ENCODE results near the gene PUS10. TPM values are rescaled to one million over a fixed set of nuclear protein-coding genes. Genes with fewer than 3 reads are reported as not detected.

Gene PUS10
- total RNA-seq, 2 experiments from 2014 or later = 3.3 to 7.5 TPM

DNA sequence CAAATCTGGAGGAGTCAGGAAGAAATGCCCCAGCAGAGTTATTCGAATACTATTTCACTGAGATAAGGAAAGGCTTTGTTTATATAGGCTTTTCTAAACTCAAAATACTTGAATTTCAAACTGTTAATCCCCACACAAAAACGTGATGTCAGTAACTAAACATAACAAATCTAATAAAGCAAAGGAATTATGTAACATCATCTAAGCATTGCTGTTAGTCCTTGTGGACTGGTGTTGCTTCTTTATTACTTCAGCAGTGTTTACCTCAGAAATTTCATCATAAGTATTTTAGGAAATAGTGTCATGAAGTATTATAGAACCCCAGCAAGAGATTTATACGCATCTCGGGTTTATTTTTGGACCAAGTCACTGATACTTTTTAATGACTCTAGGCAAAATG lies 27.9 kb upstream of the PUS10 start:
- Histone ChIP-seq H3K79me2 (ENCODE audit: insufficient read depth, low read depth, low read length) (no peaks in the 10 kb centered on the region), H3K27ac (ENCODE audit: low read depth, low read length, poor library complexity, severe bottlenecking) (no peak overlapping the region), H3K36me3 (ENCODE audit: insufficient read depth, low read length) (peaks cover 55% of the 10 kb centered on the region), H3K4me3 (ENCODE audit: low read depth, low read length, poor library complexity, severe bottlenecking) (no peak overlapping the region), H3K4me2 (ENCODE audit: low read length) (no peak overlapping the region), H3K9me2 (ENCODE audit: insufficient read depth, low read length) (no peaks in the 10 kb centered on the region), H2AFZ (ENCODE audit: low read length) (no peak overlapping the region), H4K20me1 (ENCODE audit: insufficient read depth, low read length) (no peaks in the 10 kb centered on the region), H3K9me3 (ENCODE audit: low read length) (no peaks in the 10 kb centered on the region), H3K4me1 (ENCODE audit: insufficient read depth, low read length, poor library complexity, severe bottlenecking) (no peaks in the 10 kb centered on the region)
- DNase-seq (ENCODE audit: low spot score) = no peak
- intact Hi-C loops (cut with micrococcal nuclease; ENCODE audit: unreplicated experiment) = no loop called here
- TF ChIP-seq, protein P1, sequence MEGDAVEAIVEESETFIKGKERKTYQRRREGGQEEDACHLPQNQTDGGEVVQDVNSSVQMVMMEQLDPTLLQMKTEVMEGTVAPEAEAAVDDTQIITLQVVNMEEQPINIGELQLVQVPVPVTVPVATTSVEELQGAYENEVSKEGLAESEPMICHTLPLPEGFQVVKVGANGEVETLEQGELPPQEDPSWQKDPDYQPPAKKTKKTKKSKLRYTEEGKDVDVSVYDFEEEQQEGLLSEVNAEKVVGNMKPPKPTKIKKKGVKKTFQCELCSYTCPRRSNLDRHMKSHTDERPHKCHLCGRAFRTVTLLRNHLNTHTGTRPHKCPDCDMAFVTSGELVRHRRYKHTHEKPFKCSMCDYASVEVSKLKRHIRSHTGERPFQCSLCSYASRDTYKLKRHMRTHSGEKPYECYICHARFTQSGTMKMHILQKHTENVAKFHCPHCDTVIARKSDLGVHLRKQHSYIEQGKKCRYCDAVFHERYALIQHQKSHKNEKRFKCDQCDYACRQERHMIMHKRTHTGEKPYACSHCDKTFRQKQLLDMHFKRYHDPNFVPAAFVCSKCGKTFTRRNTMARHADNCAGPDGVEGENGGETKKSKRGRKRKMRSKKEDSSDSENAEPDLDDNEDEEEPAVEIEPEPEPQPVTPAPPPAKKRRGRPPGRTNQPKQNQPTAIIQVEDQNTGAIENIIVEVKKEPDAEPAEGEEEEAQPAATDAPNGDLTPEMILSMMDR (conservative IDR thresholded peaks at IDR 0.05; ENCODE audit: low read length) = no peak
- no peak for TF ChIP-seq EZH2phosphoT487 (IDR thresholded peaks at IDR 0.05; ENCODE audit: borderline replicate concordance, low read depth, low read length)
- BruUV-seq (replicated peaks) = no TSS peak
- ChIA-PET POLR2A (interaction anchor here (0.6 kb wide), 1 partner anchor 10 kb away, joined by 3 read pairs; no protein-coding TSS in a partner anchor), CTCF (ENCODE audit: unreplicated experiment) (no interaction called here)

DNA sequence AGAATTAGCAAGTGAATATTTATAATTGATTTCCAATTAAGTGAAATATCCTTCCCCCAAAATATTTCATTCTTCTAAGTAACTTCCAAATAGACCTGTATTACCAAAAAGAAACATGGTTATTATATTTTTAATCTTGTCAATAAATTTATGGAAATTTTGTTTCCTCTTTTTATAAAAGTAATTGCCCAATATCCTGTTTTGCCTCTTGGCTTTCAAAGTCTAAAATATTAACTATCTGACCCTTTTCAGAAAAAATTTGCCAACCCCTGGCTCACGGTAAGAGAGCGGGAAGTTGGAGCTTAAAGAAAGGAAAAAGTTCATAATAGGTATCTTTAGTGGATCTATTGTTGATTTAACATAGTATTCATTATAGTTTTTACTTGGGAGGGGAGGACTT lies 27.2 kb upstream of the PUS10 start:
- Histone ChIP-seq H3K36me3 (ENCODE audit: insufficient read depth, low read length) (peaks cover 52% of the 10 kb centered on the region), H3K9me3 (ENCODE audit: low read length) (no peaks in the 10 kb centered on the region), H3K4me2 (ENCODE audit: low read length) (no peak overlapping the region), H4K20me1 (ENCODE audit: insufficient read depth, low read length) (no peaks in the 10 kb centered on the region), H3K79me2 (ENCODE audit: insufficient read depth, low read depth, low read length) (no peaks in the 10 kb centered on the region), H3K9me2 (ENCODE audit: insufficient read depth, low read length) (no peaks in the 10 kb centered on the region), H2AFZ (ENCODE audit: low read length) (no peak overlapping the region), H3K27ac (ENCODE audit: low read depth, low read length, poor library complexity, severe bottlenecking) (no peak overlapping the region), H3K4me1 (ENCODE audit: insufficient read depth, low read length, poor library complexity, severe bottlenecking) (no peaks in the 10 kb centered on the region), H3K4me3 (ENCODE audit: low read depth, low read length, poor library complexity, severe bottlenecking) (no peak overlapping the region)
- DNase-seq (ENCODE audit: low spot score) = no peak
- TF ChIP-seq, protein P1 (conservative IDR thresholded peaks at IDR 0.05; ENCODE audit: low read length) = no peak
- TF ChIP-seq EZH2phosphoT487 (IDR thresholded peaks at IDR 0.05; ENCODE audit: borderline replicate concordance, low read depth, low read length) = no peak
- no TSS peak for BruUV-seq (replicated peaks)
- ChIA-PET POLR2A (interaction anchor here (0.6 kb wide), 1 partner anchor 9 kb away, joined by 3 read pairs; no protein-coding TSS in a partner anchor), CTCF (ENCODE audit: unreplicated experiment) (no interaction called here)
- intact Hi-C loops (cut with micrococcal nuclease; ENCODE audit: unreplicated experiment) = no loop called here

DNA sequence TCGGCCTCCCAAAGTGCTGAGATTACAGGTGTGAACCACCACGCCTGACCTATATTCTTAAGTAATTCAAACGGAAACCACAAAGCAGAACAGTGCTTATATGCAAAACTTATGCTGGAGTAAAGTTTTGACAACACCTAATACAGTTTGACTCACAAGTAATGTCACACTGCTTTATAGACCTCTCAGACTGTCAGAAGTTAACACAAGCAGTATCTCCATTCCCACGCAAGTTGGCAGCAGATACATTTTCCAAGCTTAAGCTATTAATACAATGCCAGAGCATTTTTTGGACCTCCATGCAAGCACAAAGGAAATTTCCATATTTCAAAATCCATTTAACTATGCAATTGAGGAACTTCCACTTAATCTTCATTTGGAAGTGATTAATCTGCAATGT lies 26.6 kb upstream of the PUS10 start:
- no peak overlapping the region for H2AFZ ChIP-seq (ENCODE audit: low read length)
- H3K4me2 ChIP-seq (ENCODE audit: low read length) = no peak overlapping the region
- DNase-seq (ENCODE audit: low spot score) = no peak
- H3K9me2 ChIP-seq (ENCODE audit: insufficient read depth, low read length) = no peaks in the 10 kb centered on the region
- intact Hi-C loops (cut with micrococcal nuclease; ENCODE audit: unreplicated experiment) = no loop called here
- TF ChIP-seq EZH2phosphoT487 (IDR thresholded peaks at IDR 0.05; ENCODE audit: borderline replicate concordance, low read depth, low read length) = no peak
- TF ChIP-seq, protein P1 (conservative IDR thresholded peaks at IDR 0.05; ENCODE audit: low read length) = no peak
- H3K36me3 ChIP-seq (ENCODE audit: insufficient read depth, low read length) = peaks cover 52% of the 10 kb centered on the region
- H4K20me1 ChIP-seq (ENCODE audit: insufficient read depth, low read length) = no peaks in the 10 kb centered on the region
- H3K9me3 ChIP-seq (ENCODE audit: low read length) = no peaks in the 10 kb centered on the region
- no peaks in the 10 kb centered on the region for H3K4me1 ChIP-seq (ENCODE audit: insufficient read depth, low read length, poor library complexity, severe bottlenecking)
- no peak overlapping the region for H3K4me3 ChIP-seq (ENCODE audit: low read depth, low read length, poor library complexity, severe bottlenecking)
- no peaks in the 10 kb centered on the region for H3K79me2 ChIP-seq (ENCODE audit: insufficient read depth, low read depth, low read length)
- BruUV-seq (replicated peaks) = no TSS peak
- ChIA-PET CTCF (ENCODE audit: unreplicated experiment) (no interaction called here), POLR2A (no interaction called here)
- no peak overlapping the region for H3K27ac ChIP-seq (ENCODE audit: low read depth, low read length, poor library complexity, severe bottlenecking)
